ENCODE measurements around the gene ZNF786.

ZNF786 gene

DNA sequence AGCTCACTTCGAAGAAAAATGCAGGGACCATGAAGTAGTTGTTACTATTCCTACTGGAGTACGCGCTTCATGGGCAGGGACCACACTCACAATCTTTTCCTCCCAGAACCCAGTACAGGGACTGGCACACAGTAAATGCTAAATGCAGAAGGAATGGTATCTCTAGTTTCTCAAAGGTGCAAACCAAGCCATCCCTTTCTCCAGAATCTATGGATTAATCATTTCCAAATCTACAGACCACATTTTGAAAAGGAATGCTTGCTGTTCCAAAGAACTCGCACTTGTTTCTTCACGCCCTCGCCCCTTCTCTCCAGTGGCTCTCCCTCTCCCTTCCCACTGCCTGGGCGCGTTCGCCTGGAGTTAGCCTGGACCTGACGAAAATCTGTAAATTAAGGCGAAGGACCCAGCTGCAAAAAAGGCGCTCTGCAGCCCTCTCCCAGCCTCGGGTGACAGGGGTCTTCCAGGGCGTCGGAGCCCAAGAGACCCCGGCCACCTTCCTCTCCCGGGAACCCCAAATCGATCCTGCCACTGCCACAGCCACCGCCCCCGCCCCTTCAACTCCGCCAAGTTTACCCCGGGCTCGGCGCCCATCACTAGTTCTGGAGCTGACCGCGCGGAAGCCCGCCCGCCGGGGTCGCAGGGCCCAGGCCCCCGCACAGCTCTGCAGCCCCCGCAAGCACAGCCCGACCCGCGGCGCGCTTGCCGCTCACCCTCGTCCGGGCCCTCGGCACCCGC lies 62.7 kb downstream of the ZNF786 start:
- no peak for DNase-seq

DNA sequence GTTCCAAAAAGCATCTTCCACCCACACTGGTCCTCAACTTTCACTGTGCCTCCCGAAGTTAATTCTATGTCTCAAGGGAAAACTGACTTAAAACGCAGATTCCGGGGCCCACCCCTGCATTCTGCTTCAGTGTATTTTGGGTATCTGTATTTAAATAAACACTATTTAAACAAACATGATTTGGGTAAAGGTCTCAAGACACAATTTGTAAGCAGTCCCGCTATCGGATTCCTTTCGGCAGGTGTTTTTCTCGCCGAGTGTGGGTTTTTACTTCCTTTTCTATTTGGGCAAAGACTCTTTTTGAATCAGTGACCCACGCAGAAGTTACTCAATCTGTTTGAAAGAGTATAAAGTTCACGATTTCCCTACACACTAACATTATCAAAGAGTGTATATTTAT lies 63.5 kb downstream of the ZNF786 start:
- no peak for DNase-seq

DNA sequence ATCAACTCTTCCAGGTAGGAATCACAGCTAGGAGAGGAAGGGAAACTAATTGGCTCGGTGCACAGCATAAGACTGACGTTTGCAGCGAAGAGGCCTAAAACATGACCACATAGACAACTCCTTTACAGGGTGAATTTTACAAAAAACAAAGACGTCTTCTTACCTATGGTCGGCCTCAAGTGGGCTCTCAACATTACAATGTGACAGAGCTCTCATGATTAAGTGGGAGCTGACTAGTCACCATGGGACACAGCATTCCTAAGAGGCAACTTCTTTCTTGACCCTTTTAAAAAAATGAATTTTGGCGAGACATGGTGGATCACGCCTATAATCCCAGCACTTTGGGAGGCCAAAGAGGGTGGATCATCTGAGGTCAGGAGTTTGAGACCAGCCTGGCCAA lies 66.9 kb downstream of the ZNF786 start:
- no peak for DNase-seq

DNA sequence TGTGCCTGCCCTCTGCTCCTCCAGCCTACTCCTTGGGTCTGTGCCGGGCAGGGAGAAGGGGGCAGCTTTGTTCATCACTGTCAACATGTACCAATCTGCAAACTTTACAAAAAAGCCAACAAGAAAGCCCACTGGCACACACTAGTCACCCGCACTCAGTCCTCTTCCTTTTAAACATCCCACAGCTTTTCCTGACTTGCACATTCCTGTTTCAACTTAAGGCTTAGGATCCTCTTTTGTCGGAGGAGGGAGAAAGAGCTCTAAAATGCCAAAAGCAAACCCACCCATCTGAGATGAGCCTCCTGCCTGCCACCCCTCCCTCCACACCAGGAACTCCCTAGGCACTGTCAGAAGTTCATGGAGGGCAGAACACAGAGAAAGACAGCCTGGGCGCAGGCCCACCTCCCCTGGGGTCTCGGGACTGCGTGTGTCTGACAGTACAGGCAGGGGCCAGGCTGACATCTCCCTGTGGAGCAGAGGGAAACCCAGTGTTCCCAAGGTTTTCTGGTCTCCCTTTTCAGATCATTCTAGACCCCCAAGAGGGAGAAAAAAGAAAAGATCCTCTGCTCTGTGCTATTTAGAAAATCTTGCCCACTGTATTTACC lies 67.7 kb downstream of the ZNF786 start:
- no peak for DNase-seq

DNA sequence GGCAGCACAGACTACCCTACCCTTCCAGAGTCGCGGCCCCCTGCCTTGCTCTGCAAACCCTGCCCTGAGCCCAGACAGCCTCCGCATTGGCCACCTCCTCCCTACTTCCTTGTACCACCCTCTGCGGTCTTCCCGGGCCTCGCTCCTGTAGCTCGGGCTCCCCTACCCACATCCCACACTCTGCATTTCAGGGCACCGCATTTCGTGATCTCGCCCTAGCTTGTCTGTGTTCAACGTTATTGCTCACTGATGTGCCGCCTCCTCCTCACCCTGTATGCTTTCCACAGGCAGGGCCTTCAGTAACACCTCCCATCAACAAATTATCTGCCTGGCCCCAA lies 68.8 kb downstream of the ZNF786 start:
- DNase-seq, result no peak

DNA sequence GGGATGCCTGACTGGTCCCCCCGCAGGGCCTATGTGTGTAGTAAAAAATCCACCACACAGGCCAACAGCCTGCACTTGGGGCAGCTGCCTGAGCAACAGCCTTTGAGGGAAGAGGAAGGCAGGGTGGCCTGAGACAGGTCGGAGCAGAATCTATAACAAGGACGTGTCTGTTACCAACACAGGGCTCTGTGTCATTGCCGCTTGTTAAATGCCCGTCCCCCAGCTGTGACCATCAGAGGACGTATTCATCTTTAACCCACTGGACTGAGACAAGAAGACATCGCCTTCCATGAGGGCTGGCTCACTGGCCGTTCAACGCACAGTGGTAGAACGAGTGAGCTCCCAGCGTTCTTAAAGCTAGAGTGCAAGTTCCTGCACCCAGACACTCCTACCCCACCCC lies 70.0 kb downstream of the ZNF786 start:
- no peak for DNase-seq

Measured in GDM1 (cell line).